Cortex of kidney (tissue), 1 donor: ENCODE results near the gene TMEM220.
"Not testable (repeated sequence)": the region's sequence is repeated elsewhere in the genome, so short reads cannot be mapped to it uniquely, and the experiment has no call there.

Source experiments
- DNase-seq: peaks from one replicate; lab custom pipeline; 2025; lab: John Stamatoyannopoulos, UW

TMEM220 gene

GRCh38 chr17:10754861-10755591 lies 25.2 kb upstream of the TMEM220 start:
- DNase-seq = no peak

GRCh38 chr17:10754109-10754508 lies 24.3 kb upstream of the TMEM220 start:
- DNase-seq = no peak

GRCh38 chr17:10752696-10753095 lies 22.9 kb upstream of the TMEM220 start:
- no peak for DNase-seq

DNA sequence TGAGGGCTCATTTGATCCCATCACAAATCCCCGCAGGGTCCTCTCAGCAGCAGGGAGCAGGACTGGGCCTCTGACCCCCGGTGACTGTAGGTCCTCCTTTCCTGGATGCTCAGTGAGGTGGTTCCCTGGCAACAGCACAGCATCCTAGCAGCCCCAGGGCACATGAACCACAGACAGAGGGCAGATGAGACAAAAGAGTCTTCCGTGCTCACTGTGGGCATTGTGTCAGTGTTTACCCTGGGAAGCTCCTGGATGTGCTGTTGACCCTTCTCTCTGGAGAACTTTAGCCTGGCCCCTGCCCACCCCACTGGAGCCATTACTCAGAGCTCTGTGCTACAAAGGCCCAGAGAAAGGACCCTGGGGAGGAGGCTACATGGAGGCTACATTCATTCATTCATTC lies 21.7 kb upstream of the TMEM220 start:
- DNase-seq = no peak

- no peak for DNase-seq
These were observed 20.4 kb upstream of the TMEM220 start for GRCh38 chr17:10750210-10750609.

DNA sequence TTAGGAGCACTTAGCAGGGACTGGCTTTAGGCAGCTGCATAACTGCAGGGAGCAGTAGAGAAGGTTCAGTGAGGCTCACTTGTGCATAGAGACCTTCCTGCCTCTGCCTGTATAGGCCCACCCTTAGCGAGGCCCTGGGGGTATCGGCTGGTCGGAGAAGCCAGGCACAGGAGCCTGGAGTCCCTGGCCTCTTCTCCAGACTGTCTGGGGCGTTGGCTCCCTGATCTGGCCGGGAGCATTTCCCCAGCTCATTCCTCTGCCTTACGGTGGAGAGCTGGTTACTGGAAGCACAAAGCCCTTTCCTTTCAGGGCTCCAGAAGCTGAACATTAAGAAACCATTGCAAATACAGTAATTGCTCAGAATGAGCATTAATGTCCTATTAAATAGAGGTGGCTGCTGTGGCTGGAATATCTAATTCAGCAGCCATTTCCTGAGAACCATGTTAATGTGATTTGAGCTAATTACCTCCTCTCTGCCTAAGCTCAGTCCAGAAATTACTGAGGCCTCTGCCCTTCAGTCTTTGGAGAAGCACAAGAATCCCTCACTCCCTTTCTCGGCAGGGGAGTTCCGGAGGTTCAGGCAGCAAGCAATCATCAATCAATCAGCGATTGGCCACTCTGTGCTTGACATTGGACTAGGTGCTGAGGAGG lies 18.8 kb upstream of the TMEM220 start:
- DNase-seq = no peak

DNA sequence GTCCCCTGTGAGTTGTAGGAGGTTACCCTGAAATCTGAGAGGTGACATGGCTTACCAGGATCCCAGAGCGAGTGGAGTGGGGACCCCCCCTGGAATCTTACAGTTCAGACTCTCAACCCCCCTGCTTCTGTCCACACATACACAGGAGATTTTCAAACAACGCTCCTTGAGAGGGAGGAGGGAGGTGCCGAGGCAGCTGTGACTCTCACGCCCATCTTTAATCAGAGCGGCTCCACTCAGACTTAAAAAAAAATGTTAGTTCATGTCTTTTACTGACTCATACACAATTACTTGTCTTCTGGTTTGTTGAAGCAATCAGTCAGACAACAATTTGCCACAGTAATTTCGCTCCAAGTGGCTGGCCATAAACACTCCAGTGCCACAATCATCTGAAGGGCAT lies 15.4 kb upstream of the TMEM220 start:
- DNase-seq = no peak

DNA sequence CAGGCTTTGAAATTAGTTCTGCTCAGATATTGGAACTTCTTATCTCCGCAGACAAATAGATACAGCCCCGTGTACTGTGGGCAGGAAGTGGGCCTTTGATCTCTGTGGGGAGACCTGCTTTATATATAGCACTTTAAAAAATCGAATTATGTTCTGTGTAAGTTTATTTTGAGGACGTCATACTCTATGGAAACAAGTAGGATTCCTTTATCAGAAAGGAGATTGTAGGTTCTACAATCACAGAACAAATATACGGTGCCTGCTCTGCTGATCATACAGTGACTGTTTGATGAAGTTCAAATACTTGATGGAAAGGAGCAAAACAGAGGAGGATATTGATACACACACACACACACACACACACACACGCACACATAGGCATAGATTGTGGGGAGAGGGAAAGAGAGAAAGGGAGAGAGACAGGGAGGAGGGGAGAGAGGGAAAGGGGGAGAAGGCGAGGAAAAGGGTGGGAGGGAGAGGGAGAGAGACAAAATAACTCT lies 14.7 kb upstream of the TMEM220 start:
- DNase-seq = no peak

- no peak for DNase-seq
These were observed 13.6 kb upstream of the TMEM220 start for GRCh38 chr17:10743316-10744009.

DNA sequence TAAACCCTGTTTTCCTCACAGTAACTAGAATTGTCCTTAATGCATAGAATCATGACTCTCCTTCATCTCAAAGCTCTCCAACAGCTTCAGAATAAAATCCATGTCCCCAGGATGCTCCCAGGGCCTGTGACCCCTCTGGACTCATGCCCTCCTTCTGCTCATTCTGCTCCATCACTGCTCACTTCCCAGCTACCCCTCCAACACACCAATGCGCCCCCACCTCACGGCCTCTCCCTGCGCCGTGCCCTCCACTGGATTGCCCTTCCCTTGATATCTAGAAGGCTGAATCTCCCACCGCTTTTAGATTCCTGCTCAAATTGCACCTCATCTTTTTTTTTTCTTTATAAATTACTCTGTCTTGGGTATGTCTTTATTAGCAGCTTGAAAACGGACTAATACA lies 12.6 kb upstream of the TMEM220 start:
- DNase-seq = no peak

- DNase-seq = no peak
These were observed 11.8 kb upstream of the TMEM220 start for GRCh38 chr17:10741416-10742135.

GRCh38 chr17:10739386-10739785 lies 9.6 kb upstream of the TMEM220 start:
- DNase-seq = no peak

DNA sequence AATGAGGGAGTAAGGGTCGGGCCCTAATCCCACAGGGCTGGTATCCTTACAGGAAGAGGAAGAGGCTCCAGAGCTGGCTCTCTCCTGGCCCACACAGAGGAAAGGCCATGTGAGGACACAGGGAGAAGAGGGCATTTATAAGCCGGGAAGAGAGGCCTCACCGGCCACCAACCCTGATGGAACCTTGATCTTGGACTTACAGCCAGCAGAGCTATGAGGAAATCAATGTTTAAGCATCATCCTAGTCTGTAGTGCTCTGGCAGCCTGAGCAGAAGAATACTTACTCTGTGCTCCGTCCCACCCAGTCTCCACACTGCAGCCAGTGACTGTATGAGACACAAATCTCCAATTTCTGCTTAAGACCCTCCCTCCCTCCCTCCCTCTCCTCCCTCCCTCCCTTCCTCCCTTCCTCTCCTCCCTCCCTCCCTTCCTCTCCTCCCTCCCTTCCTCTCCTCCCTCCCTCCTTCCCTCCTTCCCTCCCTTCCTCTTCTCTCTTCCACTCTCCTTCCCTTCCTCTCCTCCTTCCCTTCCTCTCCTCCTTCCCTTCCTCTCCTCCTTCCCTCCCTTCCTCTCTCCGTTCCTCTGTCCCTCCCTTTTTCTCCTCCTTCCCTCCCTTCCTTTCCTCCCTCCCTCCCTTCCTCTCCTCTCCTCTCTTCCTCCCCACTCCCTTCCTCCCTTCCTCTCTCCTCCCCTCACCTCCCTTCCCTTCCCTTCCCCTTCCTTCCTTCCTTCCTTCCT lies 8.9 kb upstream of the TMEM220 start:
- DNase-seq = no peak

DNA sequence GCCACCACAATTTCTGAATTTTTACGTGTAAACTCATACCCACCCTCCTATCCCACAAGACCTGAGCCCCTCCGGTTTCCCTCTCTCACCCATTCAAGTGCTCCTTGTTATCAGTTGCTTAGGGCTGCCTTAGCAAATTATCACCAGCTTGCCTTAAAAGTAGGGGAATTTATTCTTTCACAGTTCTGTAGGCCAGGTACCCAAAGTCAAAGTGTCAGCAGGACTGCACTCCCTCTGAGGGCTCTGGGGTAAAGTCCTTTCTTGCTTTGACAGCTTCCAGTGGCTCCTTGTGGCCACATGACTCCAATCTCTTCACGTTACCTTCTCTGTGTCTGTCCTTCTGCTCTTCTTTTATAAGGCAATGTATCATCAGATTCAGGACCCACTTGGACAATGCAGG lies 7.9 kb upstream of the TMEM220 start:
- DNase-seq = no peak

- no peak for DNase-seq
These were observed 7.4 kb upstream of the TMEM220 start for GRCh38 chr17:10737168-10737622.

GRCh38 chr17:10735821-10736220 lies 6.0 kb upstream of the TMEM220 start:
- no peak for DNase-seq

DNA sequence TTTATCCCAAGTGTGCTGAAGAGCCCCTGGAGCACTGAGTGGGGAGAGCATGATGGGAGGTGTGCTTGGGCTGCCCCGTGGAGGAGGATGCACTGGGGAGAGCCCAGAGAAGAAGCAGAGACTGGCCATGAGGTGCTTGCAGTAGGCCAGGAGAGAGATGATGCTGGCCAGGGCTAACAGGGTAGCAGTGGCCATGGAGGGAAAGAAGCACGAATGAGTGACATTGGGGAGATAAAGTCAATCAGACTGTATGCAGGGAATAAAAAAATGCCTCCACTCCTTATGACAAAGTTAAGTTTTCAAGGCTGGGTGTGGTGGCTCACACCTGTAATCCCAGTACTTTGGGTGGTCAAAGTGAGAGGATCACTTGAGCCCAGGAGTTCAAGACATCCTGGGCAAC lies 5.4 kb upstream of the TMEM220 start:
- no peak for DNase-seq

- DNase-seq = no peak
These were observed 3.8 kb upstream of the TMEM220 start for GRCh38 chr17:10733666-10734065.

DNA sequence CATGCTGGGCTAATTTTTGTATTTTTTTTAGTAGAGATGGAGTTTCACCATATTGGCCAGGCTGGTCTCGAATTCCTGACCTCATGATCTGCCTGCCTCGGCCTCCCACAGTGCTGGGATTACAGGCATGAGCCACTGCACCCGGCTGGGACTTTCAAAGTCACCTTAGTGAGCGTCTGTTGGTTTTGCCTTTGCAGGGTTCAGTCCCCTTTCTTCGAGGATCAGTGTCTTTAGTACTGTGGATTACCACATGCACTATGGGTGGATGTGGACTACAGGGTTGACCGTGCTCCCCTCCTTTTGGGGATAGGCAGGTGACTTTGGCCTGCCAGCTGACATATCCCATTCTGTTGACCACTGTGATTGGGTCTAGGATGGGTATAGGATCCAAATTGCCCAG lies 2.3 kb upstream of the TMEM220 start:
- not testable (repeated sequence) for DNase-seq

DNA sequence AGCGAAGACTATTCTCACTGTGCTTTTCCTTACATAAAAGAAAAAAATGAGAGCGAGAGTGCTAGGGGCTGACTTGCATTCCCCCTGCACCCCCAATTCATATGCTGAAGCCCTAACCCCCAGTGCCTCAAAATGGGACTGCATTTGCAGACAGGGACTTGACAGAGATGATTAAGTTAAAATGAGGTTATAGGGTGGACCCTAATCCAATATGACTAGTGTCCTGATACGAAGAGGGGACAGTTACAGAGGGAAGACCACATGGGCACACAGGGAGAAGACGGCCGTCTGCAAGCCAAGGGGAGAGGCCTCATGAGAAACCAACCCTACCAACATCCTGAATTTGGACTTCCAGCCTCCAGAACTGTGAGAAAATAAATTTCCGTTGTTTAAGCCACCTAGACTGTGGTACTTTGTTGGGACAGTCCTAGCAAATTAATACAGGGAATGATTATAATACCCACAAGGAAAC lies 1.6 kb upstream of the TMEM220 start:
- no peak for DNase-seq

DNA sequence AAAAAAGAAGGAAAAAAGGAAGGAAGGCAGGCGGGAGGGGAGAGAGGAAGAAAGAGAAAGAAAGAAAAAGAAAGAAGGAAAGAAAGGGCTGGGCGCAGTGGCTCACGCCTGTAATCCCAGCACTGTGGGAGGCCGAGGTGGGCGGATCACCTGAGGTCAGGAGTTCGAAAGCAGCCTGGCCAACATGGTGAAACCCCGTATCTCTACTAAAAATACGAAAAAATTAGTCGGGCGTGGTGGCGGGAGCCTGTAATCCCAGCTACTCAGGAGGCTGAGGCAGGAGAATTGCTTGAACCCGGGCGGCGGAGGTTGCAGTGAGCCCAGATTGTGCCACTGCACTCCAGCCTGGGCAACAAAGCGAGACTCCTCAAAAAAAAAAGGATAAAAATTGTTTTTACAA lies 424 bp upstream of the TMEM220 start:
- not testable (repeated sequence) for DNase-seq
